ENCODE data around the gene ANKMY1.

ANKMY1 gene

GRCh38 chr2:240594511-240595380, 37.0 kb upstream of the ANKMY1 start:
- DNase-seq (ENCODE audit: low read depth), result no peak
- H3K4me3 ChIP-seq (ENCODE audit: low read depth, low read length), result no peak overlapping the region
- TF ChIP-seq CTCF (IDR thresholded peaks at IDR 0.05; ENCODE audit: control insufficient read depth, extremely low read depth, insufficient read depth), result no peak

GRCh38 chr2:240593703-240594451, 36.1 kb upstream of the ANKMY1 start:
- no peak overlapping the region for H3K4me3 ChIP-seq (ENCODE audit: low read depth, low read length)
- DNase-seq (ENCODE audit: low read depth), result no peak
- no peak for TF ChIP-seq CTCF (IDR thresholded peaks at IDR 0.05; ENCODE audit: control insufficient read depth, extremely low read depth, insufficient read depth)

- no peak for TF ChIP-seq CTCF (IDR thresholded peaks at IDR 0.05; ENCODE audit: control insufficient read depth, extremely low read depth, insufficient read depth)
- peak; percentile 34 for DNase-seq (ENCODE audit: low read depth)
- H3K4me3 ChIP-seq (ENCODE audit: low read depth, low read length), result no peak overlapping the region
These were observed 35.4 kb upstream of the ANKMY1 start for GRCh38 chr2:240593026-240593702.

GRCh38 chr2:240591784-240592183, 34.0 kb upstream of the ANKMY1 start:
- no peak for DNase-seq (ENCODE audit: low read depth)
- no peak for TF ChIP-seq CTCF (IDR thresholded peaks at IDR 0.05; ENCODE audit: control insufficient read depth, extremely low read depth, insufficient read depth)
- H3K4me3 ChIP-seq (ENCODE audit: low read depth, low read length), result no peak overlapping the region

- H3K4me3 ChIP-seq (ENCODE audit: low read depth, low read length), result no peak overlapping the region
- TF ChIP-seq CTCF (IDR thresholded peaks at IDR 0.05; ENCODE audit: control insufficient read depth, extremely low read depth, insufficient read depth), result no peak
- DNase-seq (ENCODE audit: low read depth), result no peak
These were observed 33.4 kb upstream of the ANKMY1 start for GRCh38 chr2:240591226-240591625.

- no peak for TF ChIP-seq CTCF (IDR thresholded peaks at IDR 0.05; ENCODE audit: control insufficient read depth, extremely low read depth, insufficient read depth)
- DNase-seq (ENCODE audit: low read depth), result no peak
- H3K4me3 ChIP-seq (ENCODE audit: low read depth, low read length), result no peak overlapping the region
These were observed 32.9 kb upstream of the ANKMY1 start for GRCh38 chr2:240590681-240591111.
